Heart right ventricle (tissue), 16 donors: ENCODE data around the gene PIM3. TPM values are rescaled to one million over a fixed set of nuclear protein-coding genes. Genes with fewer than 3 reads are reported as not detected.

Source experiments
- ATAC-seq, 8 donors: fragments of 200-7000 bp; cut with Tn5 transposase; one replicate each; pipeline ENCODE4 v1.9.1; 2020; ENCODE audit warnings: mild to moderate bottlenecking in 8 of 8, moderate library complexity in 8 of 8, moderate number of reproducible peaks in 1 of 8
- DNase-seq, 2 donors: peaks; one replicate each; pipeline ENCODE4 v3.0.0-alpha.2; 2020
- H3K27ac ChIP-seq, 10 donors: fragments of 200-600 bp; sonication (generic) in 2 of 10; one replicate each; pipeline versions ENCODE4 v1.5.0 to v1.8.0; 2020 to 2022; ENCODE audit warnings: mild to moderate bottlenecking in 3 of 10
- H3K27me3 ChIP-seq, 7 donors: fragments of 200-600 bp; one replicate each; pipeline ENCODE4 v1.8.0; 2021 to 2022; ENCODE audit warnings: mild to moderate bottlenecking in 2 of 7
- H3K36me3 ChIP-seq, 9 donors: fragments of 200-600 bp; sonication (generic) in 1 of 9; one replicate each; pipeline versions ENCODE4 v1.5.0 to v1.8.0; 2020 to 2022; ENCODE audit warnings: mild to moderate bottlenecking in 2 of 9
- H3K4me1 ChIP-seq, 9 donors: fragments of 200-600 bp; sonication (generic) in 1 of 9; one replicate each; pipeline versions ENCODE4 v1.5.0 to v1.8.0; 2020 to 2022; ENCODE audit warnings: mild to moderate bottlenecking in 4 of 9
- H3K4me3 ChIP-seq, 10 donors: fragments of 200-600 bp; sonication (generic) in 2 of 10; one replicate each; pipeline versions ENCODE4 v1.5.0 to v1.8.0; 2020 to 2022; ENCODE audit warnings: mild to moderate bottlenecking in 7 of 10, moderate library complexity in 2 of 10
- H3K9me3 ChIP-seq, 11 donors: fragments of 200-600 bp in 10 of 11; sonication (generic) in 2 of 11; one replicate each; pipeline versions ENCODE4 v1.5.0 to v1.8.0; 2013 to 2022; ENCODE audit warnings: mild to moderate bottlenecking in 2 of 11, control low read depth in 1 of 11, moderate library complexity in 1 of 11
- CTCF ChIP-seq, 9 donors: fragments of 200-600 bp; sonication (generic) in 2 of 9; IDR thresholded peaks; one replicate each; pipeline versions ENCODE4 v1.5.0 to v1.8.0; 2021 to 2022; ENCODE audit warnings: antibody characterized with exemption in 9 of 9, mild to moderate bottlenecking in 5 of 9, moderate library complexity in 1 of 9
- WGBS, 2 donors: extraction: QIAGEN DNeasy Blood & Tissue Kit; methylation state at CpG; one replicate each; pipeline ENCODE4 v1.1.7; 2013; ENCODE audit warnings: inconsistent platforms in 1 of 2; 5-methylcytosine and 5-hydroxymethylcytosine counted together
- intact Hi-C, 10 donors: fragments of 100-400 bp; cut with DNase I; formaldehyde crosslinking; loops; one replicate each; pipeline versions ENCODE4 v1.11.1 to v1.14.2; 2022
- polyA plus RNA-seq, 2 donors: library from polyadenylated mRNA; stranded (reverse); fragments of 200-250 nt; gene quantifications; one replicate each; pipeline ENCODE4 v1.2.3, GENCODE V29; 2013
- total RNA-seq, 10 donors: library from RNA; stranded (reverse); fragmentation: NEBNext Ultra II Directional in 3 of 10; extraction: Animal tissue kit (Norgen Biotek cat#: 25700) in 3 of 10; gene quantifications; one replicate each; pipeline versions ENCODE4 v1.2.1 to v1.2.4, GENCODE V29; 2021 to 2023
- donor health status: Arrhythmogenic right ventricular cardiomyopathy.
- donor health status: ischemic (EF 13 %, LVEDD 7.1; RV severe dilation, severe dysfunction).
- donor health status: healthy with polysubstance abuse.
- donor health status: DM: no; HTN: yes; CAD: no.
- donor health status: DM: no; HTN: no; CAD: no.
- donor health status: ischemic (EF 25% LVEDD 6.9; RV normal size, moderate dysfunction).
- donor health status: ischemic (EF 25% LVEDD 5.7; RV mildly dilated, moderate dysfunction).
- donor health status: healthy.
- donor health status: DM: yes; HTN: yes; CAD: no.
- donor health status: Ischemic cardiomyopathy.
- donor health status: ischemic (EF 35%, LVEDD 5.7; RV mildly dilated, moderate dysfunction).
- donor health status: nonischemic (EF 11% LVEDD 7.7; RV severe dilation, severe dysfunction).
- donor health status: DM: yes; HTN: yes; CAD: no.
- donor health status: PGD.
- donor health status: ischemic (EF 29% LVEDD 5.4; RV normal size, mild dysfunction).
- donor health status: nonischemic (EF 23%, LVEDD 6.1; RV moderate dilation, normal function).

The PIM3 gene
- total and polyA plus RNA-seq, 12 donors: 27.4 to 81.6 (median 43.7) TPM

DNA sequence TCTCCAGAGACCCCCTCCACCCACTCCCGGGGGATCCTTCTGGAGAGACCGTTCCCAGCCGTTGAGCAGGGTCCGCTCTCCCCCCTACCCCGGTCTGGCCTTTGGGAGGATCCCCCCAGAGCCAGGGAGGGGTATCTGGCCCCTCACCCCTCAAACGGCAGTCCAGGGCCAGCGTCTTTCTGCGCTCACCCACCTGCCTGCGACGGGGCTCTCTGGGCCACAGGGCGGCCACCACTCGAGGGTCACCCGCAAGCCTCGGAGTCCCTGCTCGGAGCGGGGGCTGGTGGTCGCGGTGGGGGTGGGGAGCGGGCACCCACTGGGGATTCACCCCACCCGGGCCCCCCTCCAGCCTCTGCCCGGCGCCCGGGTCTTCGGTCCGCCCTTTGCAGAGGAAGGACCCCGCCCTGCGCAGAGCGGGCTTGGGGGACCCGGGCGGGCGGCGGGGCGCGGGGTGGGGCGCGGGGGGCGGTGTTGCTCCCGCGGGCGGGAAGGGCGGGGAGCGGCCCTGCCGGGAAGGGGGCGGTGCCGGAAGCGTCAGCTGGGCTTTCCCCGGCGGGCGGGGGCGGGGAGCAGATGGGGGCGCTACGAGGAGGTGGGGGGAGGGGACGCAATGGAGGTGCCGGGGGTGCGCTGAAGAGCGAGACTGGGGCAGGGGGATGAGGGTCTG lies 25.5 kb upstream of the PIM3 start:
- peak overlapping the region; percentile 90 to 100 (median 98) for H3K27ac ChIP-seq
- ATAC-seq: peak; percentile 6 to 50 (median 30)
- no peaks in the 10 kb centered on the region for H3K9me3 ChIP-seq
- no peaks in the 10 kb centered on the region for H3K36me3 ChIP-seq
- H3K4me3 ChIP-seq: peak overlapping the region in 9 of 10 donors; percentile 41 to 72 (median 52)
- H3K4me1 ChIP-seq: peaks cover 39 to 85% (median 78%) of the 10 kb centered on the region in 9 donors
- no peak for TF ChIP-seq CTCF (IDR thresholded peaks at IDR 0.05)
- 7 to 9% methylated on average over 47 to 56 of the region's 56 CpGs for WGBS, 2 donors
- intact Hi-C loops: loop anchor here in 6 of 10 donors (2.0 to 10.0 kb wide), 5 partner anchors 26 to 270 kb away; partner anchors contain the start of genes SELENOO (in 2 of the 6) and PIM3 (in 1 of the 6)
- H3K27me3 ChIP-seq: no peaks in the 10 kb centered on the region
- DNase-seq: peak; percentile 91 to 92

- Histone ChIP-seq H3K4me1 (peaks cover 39 to 80% (median 72%) of the 10 kb centered on the region in 9 donors), H3K27me3 (no peaks in the 10 kb centered on the region), H3K4me3 (peak overlapping the region in 9 of 10 donors; percentile 32 to 72 (median 52)), H3K36me3 (no peaks in the 10 kb centered on the region), H3K27ac (peak overlapping the region; percentile 90 to 100 (median 98)), H3K9me3 (no peaks in the 10 kb centered on the region)
- no peak for TF ChIP-seq CTCF (IDR thresholded peaks at IDR 0.05)
- DNase-seq (no peak), ATAC-seq (no peak)
- WGBS, 2 donors: 3 to 8% methylated on average over 5 to 14 of the region's 16 CpGs
- intact Hi-C loops: loop anchor here in 3 of 10 donors (2.0 to 10.0 kb wide), 2 partner anchors 25 to 269 kb away; partner anchors contain the start of genes SELENOO (in 2 of the 3) and PIM3 (in 1 of the 3)
These were observed 25.0 kb upstream of the PIM3 start for GRCh38 chr22:49935561-49935960.

GRCh38 chr22:49936018-49936972 lies 24.3 kb upstream of the PIM3 start:
- H3K27me3 ChIP-seq: no peaks in the 10 kb centered on the region
- peak overlapping the region; percentile 90 to 100 (median 98) for H3K27ac ChIP-seq
- H3K4me1 ChIP-seq: peaks cover 36 to 72% (median 66%) of the 10 kb centered on the region in 9 donors
- peak; percentile 93 to 94 for DNase-seq
- 2 to 3% methylated on average over 50 to 52 of the region's 52 CpGs for WGBS, 2 donors
- intact Hi-C loops: loop anchor here in 6 of 10 donors (1.0 to 10.0 kb wide), 4 partner anchors 25 to 269 kb away; partner anchors contain the start of genes PIM3 (in 3 of the 6) and SELENOO (in 2 of the 6)
- H3K4me3 ChIP-seq: peak overlapping the region in 9 of 10 donors; percentile 32 to 72 (median 52)
- H3K36me3 ChIP-seq: no peaks in the 10 kb centered on the region
- H3K9me3 ChIP-seq: no peaks in the 10 kb centered on the region
- TF ChIP-seq CTCF (IDR thresholded peaks at IDR 0.05): no peak
- peak; percentile 62 to 81 (median 72) for ATAC-seq
